ENCODE results near the gene MAP2K2.

DNA sequence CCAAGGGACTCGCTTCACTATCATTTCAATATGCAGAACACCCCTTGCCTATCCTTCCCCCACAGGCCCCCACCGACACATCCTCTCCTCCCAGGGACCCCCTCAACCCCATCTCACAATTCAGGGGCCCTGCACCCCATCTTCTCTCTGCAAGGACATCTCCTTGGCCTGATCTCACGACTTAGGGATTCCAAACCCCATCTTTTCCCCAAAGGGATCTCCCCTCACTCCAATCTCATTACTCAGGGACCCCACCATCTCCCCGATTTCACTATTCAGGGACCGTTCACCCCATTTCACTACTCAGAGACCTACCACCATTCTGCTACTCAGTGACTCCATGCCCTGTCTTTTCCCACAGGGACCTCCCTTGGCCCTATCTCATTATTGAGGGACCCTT is 1.4 kb downstream of the MAP2K2 start:
- TF ChIP-seq RAD21 (IDR thresholded peaks at IDR 0.05) (no peak), SP1 (IDR thresholded peaks at IDR 0.05) (no peak), EGR1 (IDR thresholded peaks at IDR 0.05; ENCODE audit: low read depth in 2 of 2) (no peak), JUND (IDR thresholded peaks at IDR 0.05) (no peak), TAF1 (conservative IDR thresholded peaks at IDR 0.05) (no peak), GABPA (IDR thresholded peaks at IDR 0.05 in 1 of 2, conservative IDR thresholded peaks at IDR 0.05 in 1 of 2) (no peak), YY1 (IDR thresholded peaks at IDR 0.05) (no peak)
- TF ChIP-seq, protein P1, sequence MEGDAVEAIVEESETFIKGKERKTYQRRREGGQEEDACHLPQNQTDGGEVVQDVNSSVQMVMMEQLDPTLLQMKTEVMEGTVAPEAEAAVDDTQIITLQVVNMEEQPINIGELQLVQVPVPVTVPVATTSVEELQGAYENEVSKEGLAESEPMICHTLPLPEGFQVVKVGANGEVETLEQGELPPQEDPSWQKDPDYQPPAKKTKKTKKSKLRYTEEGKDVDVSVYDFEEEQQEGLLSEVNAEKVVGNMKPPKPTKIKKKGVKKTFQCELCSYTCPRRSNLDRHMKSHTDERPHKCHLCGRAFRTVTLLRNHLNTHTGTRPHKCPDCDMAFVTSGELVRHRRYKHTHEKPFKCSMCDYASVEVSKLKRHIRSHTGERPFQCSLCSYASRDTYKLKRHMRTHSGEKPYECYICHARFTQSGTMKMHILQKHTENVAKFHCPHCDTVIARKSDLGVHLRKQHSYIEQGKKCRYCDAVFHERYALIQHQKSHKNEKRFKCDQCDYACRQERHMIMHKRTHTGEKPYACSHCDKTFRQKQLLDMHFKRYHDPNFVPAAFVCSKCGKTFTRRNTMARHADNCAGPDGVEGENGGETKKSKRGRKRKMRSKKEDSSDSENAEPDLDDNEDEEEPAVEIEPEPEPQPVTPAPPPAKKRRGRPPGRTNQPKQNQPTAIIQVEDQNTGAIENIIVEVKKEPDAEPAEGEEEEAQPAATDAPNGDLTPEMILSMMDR (IDR thresholded peaks at IDR 0.05; ENCODE audit: low read depth, low read length, missing input control) = no peak
- TF ChIP-seq, protein P2, sequence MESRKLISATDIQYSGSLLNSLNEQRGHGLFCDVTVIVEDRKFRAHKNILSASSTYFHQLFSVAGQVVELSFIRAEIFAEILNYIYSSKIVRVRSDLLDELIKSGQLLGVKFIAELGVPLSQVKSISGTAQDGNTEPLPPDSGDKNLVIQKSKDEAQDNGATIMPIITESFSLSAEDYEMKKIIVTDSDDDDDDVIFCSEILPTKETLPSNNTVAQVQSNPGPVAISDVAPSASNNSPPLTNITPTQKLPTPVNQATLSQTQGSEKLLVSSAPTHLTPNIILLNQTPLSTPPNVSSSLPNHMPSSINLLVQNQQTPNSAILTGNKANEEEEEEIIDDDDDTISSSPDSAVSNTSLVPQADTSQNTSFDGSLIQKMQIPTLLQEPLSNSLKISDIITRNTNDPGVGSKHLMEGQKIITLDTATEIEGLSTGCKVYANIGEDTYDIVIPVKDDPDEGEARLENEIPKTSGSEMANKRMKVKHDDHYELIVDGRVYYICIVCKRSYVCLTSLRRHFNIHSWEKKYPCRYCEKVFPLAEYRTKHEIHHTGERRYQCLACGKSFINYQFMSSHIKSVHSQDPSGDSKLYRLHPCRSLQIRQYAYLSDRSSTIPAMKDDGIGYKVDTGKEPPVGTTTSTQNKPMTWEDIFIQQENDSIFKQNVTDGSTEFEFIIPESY (IDR thresholded peaks at IDR 0.05) = no peak
- TF ChIP-seq, protein P3, sequence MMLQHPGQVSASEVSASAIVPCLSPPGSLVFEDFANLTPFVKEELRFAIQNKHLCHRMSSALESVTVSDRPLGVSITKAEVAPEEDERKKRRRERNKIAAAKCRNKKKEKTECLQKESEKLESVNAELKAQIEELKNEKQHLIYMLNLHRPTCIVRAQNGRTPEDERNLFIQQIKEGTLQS (IDR thresholded peaks at IDR 0.05) = no peak
- TF ChIP-seq, protein P4, sequence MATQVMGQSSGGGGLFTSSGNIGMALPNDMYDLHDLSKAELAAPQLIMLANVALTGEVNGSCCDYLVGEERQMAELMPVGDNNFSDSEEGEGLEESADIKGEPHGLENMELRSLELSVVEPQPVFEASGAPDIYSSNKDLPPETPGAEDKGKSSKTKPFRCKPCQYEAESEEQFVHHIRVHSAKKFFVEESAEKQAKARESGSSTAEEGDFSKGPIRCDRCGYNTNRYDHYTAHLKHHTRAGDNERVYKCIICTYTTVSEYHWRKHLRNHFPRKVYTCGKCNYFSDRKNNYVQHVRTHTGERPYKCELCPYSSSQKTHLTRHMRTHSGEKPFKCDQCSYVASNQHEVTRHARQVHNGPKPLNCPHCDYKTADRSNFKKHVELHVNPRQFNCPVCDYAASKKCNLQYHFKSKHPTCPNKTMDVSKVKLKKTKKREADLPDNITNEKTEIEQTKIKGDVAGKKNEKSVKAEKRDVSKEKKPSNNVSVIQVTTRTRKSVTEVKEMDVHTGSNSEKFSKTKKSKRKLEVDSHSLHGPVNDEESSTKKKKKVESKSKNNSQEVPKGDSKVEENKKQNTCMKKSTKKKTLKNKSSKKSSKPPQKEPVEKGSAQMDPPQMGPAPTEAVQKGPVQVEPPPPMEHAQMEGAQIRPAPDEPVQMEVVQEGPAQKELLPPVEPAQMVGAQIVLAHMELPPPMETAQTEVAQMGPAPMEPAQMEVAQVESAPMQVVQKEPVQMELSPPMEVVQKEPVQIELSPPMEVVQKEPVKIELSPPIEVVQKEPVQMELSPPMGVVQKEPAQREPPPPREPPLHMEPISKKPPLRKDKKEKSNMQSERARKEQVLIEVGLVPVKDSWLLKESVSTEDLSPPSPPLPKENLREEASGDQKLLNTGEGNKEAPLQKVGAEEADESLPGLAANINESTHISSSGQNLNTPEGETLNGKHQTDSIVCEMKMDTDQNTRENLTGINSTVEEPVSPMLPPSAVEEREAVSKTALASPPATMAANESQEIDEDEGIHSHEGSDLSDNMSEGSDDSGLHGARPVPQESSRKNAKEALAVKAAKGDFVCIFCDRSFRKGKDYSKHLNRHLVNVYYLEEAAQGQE (IDR thresholded peaks at IDR 0.05) = no peak
- TF ChIP-seq, protein P5, sequence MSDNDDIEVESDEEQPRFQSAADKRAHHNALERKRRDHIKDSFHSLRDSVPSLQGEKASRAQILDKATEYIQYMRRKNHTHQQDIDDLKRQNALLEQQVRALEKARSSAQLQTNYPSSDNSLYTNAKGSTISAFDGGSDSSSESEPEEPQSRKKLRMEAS (IDR thresholded peaks at IDR 0.05) = no peak

Data from liver (tissue), 3 donors.